Measurements from ENCODE around the gene INO80B.

DNA sequence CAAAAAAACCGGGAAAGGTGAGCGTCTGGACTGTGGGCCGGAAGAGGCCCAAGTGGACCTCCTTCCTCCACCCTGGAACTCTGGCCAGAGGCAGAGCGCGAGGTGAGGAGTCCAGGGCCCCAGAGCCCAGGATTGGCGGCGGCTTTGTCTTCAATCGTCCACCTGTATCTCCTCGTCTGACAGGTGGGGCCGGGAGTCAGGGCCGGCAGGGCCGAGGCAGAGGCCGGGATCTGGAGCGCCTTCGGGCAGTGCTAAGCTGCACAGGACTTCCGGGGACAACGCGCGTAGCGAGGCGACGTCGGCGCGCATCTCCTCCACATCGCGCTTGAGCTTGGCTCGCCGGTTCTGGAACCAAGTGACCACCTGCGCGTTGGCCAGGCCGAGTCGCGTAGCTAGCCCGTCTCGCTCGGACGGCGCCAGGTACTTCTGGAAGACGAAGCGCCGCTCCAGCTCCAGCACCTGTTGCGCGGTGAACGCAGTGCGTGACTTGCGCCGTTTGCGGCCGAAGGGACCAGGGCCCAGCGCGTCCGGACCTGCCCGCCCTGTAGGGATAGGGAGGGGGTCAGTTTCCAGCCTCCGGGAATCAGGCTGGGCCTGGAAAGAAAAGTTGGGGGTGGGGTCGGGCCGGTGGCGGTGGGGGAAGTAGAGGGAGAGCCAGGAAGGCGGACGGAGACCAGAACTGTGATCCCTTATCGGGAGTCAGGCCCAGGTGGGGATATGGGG is 43.1 kb downstream of the INO80B start:
- TF ChIP-seq, protein P1, sequence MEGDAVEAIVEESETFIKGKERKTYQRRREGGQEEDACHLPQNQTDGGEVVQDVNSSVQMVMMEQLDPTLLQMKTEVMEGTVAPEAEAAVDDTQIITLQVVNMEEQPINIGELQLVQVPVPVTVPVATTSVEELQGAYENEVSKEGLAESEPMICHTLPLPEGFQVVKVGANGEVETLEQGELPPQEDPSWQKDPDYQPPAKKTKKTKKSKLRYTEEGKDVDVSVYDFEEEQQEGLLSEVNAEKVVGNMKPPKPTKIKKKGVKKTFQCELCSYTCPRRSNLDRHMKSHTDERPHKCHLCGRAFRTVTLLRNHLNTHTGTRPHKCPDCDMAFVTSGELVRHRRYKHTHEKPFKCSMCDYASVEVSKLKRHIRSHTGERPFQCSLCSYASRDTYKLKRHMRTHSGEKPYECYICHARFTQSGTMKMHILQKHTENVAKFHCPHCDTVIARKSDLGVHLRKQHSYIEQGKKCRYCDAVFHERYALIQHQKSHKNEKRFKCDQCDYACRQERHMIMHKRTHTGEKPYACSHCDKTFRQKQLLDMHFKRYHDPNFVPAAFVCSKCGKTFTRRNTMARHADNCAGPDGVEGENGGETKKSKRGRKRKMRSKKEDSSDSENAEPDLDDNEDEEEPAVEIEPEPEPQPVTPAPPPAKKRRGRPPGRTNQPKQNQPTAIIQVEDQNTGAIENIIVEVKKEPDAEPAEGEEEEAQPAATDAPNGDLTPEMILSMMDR (IDR thresholded peaks at IDR 0.05): no peak
- TF ChIP-seq EP300 (IDR thresholded peaks at IDR 0.05): no peak
